KG1 (cell line): Measurements from ENCODE around the gene CPEB2.

Experiments
- DNase-seq: peaks from one replicate; lab custom pipeline; 2025; lab: John Stamatoyannopoulos, UW

CPEB2 gene

DNA sequence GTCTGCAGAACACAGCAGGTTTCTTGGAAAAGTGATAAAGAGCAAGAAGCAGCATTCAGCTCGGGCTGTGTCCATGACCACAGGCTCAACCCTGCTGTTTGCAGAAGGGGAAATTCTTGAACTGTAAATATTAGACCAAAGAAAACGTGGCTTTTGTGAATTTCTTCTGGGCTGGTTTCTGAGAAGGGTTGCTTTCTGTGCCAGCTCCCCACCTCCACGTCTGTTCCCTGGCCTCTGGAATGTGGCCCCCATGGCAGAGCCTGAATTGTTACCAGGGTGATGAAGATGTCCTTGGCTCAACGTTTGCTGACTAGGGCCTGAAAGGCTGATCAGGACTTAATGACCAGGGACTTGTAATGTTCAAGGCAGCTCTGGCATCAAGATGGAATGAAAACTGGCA is 116.0 kb downstream of the CPEB2 start:
- DNase-seq, result no peak
